Osteoblast (primary cell): ENCODE data around the gene MAML2. TPM values are rescaled to one million over a fixed set of nuclear protein-coding genes. Genes with fewer than 3 reads are reported as not detected.
"Not testable (repeated sequence)": the region's sequence is repeated elsewhere in the genome, so short reads cannot be mapped to it uniquely, and the experiment has no call there.

ENCODE experiments used
- DNase-seq: peaks from one replicate; pipeline ENCODE4 v3.0.0; 2011; ENCODE audit warnings: low spot score, mixed read lengths; ENCODE audit not compliant: insufficient read length; ENCODE audit errors: missing footprints
- H2AFZ ChIP-seq: 2 replicates; pipeline ENCODE4 v1.6.0; 2011; ENCODE audit warnings: mild to moderate bottlenecking, low read length
- H3K27ac ChIP-seq: 2 replicates; pipeline ENCODE4 v1.5.1; 2011; ENCODE audit warnings: mild to moderate bottlenecking, low read depth, low read length, moderate library complexity
- H3K27me3 ChIP-seq: 2 replicates; pipeline ENCODE4 v1.6.0; 2012; ENCODE audit warnings: mild to moderate bottlenecking, control low read depth, inconsistent platforms, low read length, moderate library complexity; ENCODE audit not compliant: insufficient read depth
- H3K36me3 ChIP-seq: 2 replicates; pipeline ENCODE4 v1.5.1; 2011; ENCODE audit warnings: mild to moderate bottlenecking, low read length, control low read depth, moderate library complexity; ENCODE audit not compliant: insufficient read depth
- H3K4me1 ChIP-seq: 2 replicates; pipeline ENCODE4 v1.5.1; 2011; ENCODE audit warnings: mild to moderate bottlenecking, low read length, control low read depth, moderate library complexity; ENCODE audit not compliant: insufficient read depth
- H3K4me2 ChIP-seq: 2 replicates; pipeline ENCODE4 v1.6.0; 2011; ENCODE audit warnings: mild to moderate bottlenecking, low read length; ENCODE audit not compliant: insufficient read depth
- H3K4me3 ChIP-seq: fragments of 200-600 bp; sonication (generic); 3 replicates; pipeline ENCODE4 v1.5.1; 2012; ENCODE audit warnings: mild to moderate bottlenecking, low read length, inconsistent platforms; ENCODE audit not compliant: insufficient read depth
- H3K79me2 ChIP-seq: 2 replicates; pipeline ENCODE4 v1.6.0; 2012; ENCODE audit warnings: mild to moderate bottlenecking, low read length, control low read depth, inconsistent platforms; ENCODE audit not compliant: insufficient read depth
- H3K9me3 ChIP-seq: 2 replicates; pipeline ENCODE4 v1.5.1; 2011; ENCODE audit warnings: low read depth, low read length, control low read depth
- H4K20me1 ChIP-seq: 2 replicates; pipeline ENCODE4 v1.6.0; 2012; ENCODE audit warnings: mild to moderate bottlenecking, low read length, control low read depth; ENCODE audit not compliant: insufficient read depth
- total RNA-seq: library from RNA; depleted of rRNA; stranded (reverse); fragments of >200 nt; gene quantifications from 2 replicates; pipeline ENCODE4 v1.2.3, GENCODE V29; 2012
- TF ChIP-seq, protein P1 (sequence below): IDR thresholded peaks from 2 replicates; pipeline ENCODE4 v1.5.1; 2011; ENCODE audit warnings: mild to moderate bottlenecking, low read depth, low read length, moderate library complexity; ENCODE audit errors: extremely low read depth

MAML2 gene
- total RNA-seq, 1 donor: 17.4 TPM

DNA sequence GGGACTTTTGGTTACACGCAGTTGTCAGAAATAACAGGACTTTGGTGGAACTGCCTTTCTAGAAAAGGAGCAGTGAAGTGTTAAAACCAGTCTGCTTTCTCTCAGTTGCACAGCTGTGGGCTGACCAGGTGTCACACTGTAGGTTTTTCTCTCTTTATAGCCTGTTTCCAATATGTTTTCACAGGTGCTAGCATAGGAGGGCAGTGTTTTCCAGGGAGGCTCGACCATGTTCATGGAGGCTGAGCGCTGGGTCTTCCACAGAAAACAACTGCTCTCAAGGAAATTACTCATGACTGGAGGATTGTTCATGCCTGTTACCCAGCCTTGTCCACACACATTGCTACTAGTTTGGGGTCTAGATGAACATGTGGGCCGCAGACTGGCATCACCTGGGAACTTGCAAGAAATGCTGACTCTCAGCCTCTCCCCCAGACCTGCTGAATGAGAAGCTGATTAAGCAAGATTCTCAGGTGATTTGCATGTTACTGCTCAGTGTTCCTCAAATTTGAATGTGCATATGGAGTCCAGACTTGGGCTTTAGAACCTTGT, 157.7 kb downstream of the MAML2 start:
- TF ChIP-seq, protein P1, sequence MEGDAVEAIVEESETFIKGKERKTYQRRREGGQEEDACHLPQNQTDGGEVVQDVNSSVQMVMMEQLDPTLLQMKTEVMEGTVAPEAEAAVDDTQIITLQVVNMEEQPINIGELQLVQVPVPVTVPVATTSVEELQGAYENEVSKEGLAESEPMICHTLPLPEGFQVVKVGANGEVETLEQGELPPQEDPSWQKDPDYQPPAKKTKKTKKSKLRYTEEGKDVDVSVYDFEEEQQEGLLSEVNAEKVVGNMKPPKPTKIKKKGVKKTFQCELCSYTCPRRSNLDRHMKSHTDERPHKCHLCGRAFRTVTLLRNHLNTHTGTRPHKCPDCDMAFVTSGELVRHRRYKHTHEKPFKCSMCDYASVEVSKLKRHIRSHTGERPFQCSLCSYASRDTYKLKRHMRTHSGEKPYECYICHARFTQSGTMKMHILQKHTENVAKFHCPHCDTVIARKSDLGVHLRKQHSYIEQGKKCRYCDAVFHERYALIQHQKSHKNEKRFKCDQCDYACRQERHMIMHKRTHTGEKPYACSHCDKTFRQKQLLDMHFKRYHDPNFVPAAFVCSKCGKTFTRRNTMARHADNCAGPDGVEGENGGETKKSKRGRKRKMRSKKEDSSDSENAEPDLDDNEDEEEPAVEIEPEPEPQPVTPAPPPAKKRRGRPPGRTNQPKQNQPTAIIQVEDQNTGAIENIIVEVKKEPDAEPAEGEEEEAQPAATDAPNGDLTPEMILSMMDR: no peak

DNA sequence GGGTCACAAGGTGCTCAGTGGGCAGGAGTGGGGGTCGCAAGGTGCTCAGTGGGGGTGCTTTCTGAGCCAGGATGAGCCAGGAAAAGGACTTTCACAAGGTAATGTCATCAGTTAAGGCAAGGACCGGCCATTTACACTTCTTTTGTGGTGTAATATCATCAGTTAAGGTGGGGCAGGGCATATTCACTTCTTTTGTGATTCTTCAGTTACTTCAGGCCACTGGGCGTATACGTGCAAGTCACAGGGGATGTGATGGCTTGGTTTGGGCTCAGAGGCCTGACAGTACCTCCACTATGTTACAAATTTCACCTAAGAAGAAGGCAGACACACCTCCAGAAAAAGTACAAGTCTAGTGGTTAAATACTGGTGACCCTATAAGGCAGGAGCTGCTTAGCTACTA, 162.1 kb downstream of the MAML2 start:
- H3K27ac ChIP-seq, H3K4me2 ChIP-seq, DNase-seq, H3K9me3 ChIP-seq, H4K20me1 ChIP-seq, H3K27me3 ChIP-seq, H3K36me3 ChIP-seq, H2AFZ ChIP-seq, H3K4me1 ChIP-seq, H3K4me3 ChIP-seq: not testable (repeated sequence)
- H3K79me2 ChIP-seq: peaks cover 71% of the 10 kb centered on the region

More for the DNA sequence above, 157.7 kb downstream of the MAML2 start:
- Histone ChIP-seq H3K36me3 (no peaks in the 10 kb centered on the region), H3K4me2 (no peak overlapping the region), H3K4me3 (no peak overlapping the region), H4K20me1 (no peaks in the 10 kb centered on the region), H2AFZ (no peak overlapping the region), H3K27ac (no peak overlapping the region), H3K27me3 (no peaks in the 10 kb centered on the region), H3K79me2 (peaks cover 54% of the 10 kb centered on the region), H3K4me1 (peaks cover 39% of the 10 kb centered on the region), H3K9me3 (no peaks in the 10 kb centered on the region)
- no peak for DNase-seq

DNA sequence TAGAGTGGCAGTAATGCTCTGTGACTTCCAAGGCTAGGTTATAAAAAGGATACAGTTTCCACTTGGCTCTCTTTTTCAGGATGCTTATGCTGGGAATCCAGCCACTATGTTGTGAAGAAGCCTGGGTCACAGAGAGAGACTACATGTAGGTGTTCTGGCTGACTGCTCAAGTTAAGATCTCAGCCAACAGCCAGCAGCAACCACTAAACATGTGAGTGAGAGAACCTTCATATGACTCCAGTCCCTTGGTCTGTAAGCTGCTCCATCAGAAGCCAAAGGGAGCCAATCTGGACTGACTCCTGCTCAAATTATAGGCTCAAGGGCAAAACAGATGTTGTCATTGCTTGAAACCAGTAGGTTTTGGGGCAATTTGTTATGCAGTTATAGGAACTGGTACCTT, 162.7 kb downstream of the MAML2 start:
- peaks cover 4% of the 10 kb centered on the region for H3K36me3 ChIP-seq
- no peaks in the 10 kb centered on the region for H3K4me1 ChIP-seq
- no peak overlapping the region for H3K4me2 ChIP-seq
- DNase-seq: no peak
- H3K27me3 ChIP-seq: no peaks in the 10 kb centered on the region
- H2AFZ ChIP-seq: no peak overlapping the region
- H3K27ac ChIP-seq: no peak overlapping the region
- peaks cover 66% of the 10 kb centered on the region for H3K79me2 ChIP-seq
- no peaks in the 10 kb centered on the region for H3K9me3 ChIP-seq
- H3K4me3 ChIP-seq: no peak overlapping the region
- TF ChIP-seq, protein P1: no peak
- peaks cover 5% of the 10 kb centered on the region for H4K20me1 ChIP-seq

DNA sequence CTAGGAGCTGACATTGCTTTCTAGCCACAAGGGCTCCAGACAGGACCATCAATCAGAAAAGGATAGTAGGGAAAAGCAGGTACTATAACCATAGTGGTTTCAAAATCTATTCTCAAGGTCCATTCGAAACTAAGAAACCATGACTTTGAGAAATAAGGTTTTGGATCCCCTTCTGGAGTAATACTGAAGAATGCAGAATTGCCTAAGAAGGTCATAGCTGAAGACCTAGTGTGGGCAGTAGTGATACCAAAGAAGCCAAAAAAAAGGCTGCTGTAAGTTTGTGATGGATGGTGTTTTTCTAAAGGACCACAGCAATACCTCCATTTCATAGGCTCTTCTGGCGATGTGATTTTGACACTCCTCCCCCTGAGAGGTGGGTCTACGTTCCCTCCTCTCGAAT, 163.1 kb downstream of the MAML2 start:
- Histone ChIP-seq H3K9me3 (no peaks in the 10 kb centered on the region), H3K79me2 (peaks cover 66% of the 10 kb centered on the region), H3K4me2 (no peak overlapping the region), H3K36me3 (peaks cover 4% of the 10 kb centered on the region), H3K4me3 (no peak overlapping the region), H3K4me1 (no peaks in the 10 kb centered on the region), H3K27ac (no peak overlapping the region), H3K27me3 (no peaks in the 10 kb centered on the region), H2AFZ (no peak overlapping the region), H4K20me1 (peaks cover 5% of the 10 kb centered on the region)
- no peak for DNase-seq
- TF ChIP-seq, protein P1: no peak
